Epithelial cell of prostate (primary cell): ENCODE data around the gene TUB.

Source experiments
- DNase-seq: peaks from one replicate; pipeline ENCODE4 v3.0.0-alpha.2; 2011; ENCODE audit warnings: low read depth, low spot score
- H3K27ac ChIP-seq: fragments of 450-650 bp; 2 replicates; pipeline ENCODE4 v1.5.1; 2017; ENCODE audit warnings: mild to moderate bottlenecking

Gene TUB

DNA sequence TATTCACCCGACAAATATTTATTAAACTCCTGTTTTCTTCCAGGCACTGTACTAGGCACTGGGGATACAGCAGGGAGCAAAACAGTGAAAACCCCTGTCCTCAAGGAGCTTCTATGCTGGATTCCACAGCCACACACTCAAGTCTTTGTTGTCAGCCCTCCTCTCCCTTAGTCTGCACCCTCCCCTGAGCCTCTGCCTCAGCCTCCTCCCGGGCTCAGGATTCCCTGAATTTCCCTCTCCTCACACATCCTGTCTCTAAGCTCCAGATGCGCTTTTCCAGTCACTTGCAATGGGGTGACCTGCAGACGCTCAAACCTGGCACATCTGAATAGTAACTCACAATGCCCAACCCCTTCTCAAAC lies 13.5 kb upstream of the TUB start:
- H3K27ac ChIP-seq, result no peak overlapping the region
- DNase-seq, result no peak

DNA sequence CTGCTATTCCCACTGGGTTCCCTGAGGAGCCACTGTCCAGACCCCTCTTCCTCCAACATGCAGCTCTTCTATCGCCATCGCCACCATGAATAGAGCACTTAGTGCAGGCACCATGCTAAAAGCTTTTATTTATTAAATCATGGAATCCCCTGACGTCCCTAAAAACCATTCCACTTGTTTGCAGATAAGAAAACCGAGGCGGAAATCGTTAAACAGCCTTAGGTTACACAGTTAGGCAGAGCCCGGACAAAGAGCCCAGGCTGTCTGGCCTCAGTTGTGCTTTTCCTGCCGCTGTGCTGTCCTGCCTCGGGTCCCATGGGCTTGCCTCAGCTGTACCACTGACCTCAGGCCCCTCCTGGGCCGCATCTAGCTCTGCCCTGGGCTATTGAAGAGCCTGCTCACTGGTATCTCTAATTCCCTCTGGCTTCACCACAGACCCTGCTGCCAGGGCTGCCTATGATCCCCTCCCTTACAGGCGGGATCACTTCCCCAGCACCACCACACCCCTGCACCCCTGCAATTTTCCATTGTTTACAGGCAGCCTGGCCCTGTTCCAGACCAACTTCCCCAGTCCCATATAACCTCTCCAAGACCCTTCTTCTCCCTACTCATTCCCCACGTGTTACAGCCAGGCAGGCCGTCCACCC lies 13.0 kb upstream of the TUB start:
- DNase-seq, result no peak
- H3K27ac ChIP-seq, result no peak overlapping the region

DNA sequence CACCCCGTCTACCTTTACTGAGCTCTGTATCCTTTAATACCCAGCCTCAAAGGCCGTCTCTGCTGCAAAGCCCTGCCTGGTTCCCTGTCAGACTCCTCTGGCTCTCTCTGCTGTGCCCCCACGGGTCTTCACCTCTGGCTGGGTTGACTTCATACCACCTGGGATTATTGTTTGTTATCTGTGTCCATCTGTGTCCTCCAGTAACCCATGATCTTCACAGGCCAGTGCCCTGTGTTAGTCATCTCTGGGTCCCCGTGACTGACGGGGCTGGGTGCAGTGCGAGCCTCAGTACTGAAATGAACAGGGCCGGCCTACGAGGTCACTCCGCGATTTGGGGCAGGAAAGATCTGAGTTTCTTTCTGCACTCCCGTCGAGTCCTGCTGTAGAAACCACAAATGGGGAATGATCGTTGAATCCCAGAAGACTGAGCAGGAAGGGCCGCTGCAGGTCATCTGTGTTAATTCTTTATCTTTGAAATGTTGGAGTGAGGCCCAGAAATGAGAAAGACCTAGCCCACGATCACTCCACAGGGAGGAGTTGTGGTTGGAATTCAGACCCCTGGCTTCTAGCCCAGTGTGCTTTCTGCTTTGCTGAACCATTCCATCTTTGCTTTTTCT lies 12.3 kb upstream of the TUB start:
- H3K27ac ChIP-seq, result no peak overlapping the region
- DNase-seq, result no peak

DNA sequence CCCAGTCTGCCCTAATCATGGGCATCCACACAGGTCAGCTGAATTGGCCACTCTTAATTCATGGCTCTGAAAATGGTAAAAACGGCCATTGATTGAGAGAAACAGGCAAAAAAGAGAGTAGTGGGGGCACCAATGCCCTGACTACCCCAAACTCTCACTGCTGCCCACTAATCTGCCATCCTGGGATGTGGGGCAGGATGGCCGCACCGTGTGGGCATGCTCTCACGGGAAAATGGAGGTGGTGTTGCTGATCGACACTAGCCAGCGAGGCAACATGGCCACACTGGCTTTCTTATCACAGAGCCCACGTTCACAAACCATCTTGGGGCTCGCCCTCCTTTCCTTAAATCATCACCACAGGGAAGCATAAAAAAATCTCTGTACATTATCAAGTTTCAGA lies 11.2 kb upstream of the TUB start:
- DNase-seq, result no peak
- no peak overlapping the region for H3K27ac ChIP-seq

DNA sequence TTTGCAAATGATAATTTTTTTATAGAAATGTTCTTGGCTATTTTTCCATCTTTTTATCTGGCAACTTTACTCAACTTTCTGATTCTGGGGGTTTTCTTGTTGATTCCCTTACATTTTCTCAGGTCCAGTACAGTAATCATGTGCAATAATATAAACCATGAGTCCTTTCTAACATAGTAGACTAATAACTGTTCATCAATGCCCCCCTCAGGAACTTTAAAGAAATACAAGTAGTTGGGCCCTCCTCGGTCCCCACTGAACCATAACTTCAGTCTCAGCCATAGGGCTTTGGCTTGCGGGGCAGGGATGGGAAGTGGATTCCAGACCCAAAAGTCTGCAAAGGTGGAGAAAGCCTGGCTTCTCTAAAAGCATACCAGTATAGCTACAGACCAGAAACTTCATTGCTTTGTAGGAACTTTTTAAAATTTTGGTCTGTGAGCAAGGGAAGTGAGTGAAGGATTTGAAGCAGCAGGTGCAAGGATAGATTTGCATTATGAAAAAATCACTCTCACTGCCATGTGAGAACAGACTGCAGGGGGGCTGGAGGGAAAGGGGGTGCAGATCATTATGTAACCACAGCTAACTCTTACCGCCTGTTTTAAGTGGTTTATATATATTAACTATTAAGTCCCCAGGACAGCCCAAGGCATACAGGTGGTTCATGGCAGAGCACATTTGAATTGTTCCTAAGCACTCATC lies 10.4 kb upstream of the TUB start:
- no peak for DNase-seq
- no peak overlapping the region for H3K27ac ChIP-seq

DNA sequence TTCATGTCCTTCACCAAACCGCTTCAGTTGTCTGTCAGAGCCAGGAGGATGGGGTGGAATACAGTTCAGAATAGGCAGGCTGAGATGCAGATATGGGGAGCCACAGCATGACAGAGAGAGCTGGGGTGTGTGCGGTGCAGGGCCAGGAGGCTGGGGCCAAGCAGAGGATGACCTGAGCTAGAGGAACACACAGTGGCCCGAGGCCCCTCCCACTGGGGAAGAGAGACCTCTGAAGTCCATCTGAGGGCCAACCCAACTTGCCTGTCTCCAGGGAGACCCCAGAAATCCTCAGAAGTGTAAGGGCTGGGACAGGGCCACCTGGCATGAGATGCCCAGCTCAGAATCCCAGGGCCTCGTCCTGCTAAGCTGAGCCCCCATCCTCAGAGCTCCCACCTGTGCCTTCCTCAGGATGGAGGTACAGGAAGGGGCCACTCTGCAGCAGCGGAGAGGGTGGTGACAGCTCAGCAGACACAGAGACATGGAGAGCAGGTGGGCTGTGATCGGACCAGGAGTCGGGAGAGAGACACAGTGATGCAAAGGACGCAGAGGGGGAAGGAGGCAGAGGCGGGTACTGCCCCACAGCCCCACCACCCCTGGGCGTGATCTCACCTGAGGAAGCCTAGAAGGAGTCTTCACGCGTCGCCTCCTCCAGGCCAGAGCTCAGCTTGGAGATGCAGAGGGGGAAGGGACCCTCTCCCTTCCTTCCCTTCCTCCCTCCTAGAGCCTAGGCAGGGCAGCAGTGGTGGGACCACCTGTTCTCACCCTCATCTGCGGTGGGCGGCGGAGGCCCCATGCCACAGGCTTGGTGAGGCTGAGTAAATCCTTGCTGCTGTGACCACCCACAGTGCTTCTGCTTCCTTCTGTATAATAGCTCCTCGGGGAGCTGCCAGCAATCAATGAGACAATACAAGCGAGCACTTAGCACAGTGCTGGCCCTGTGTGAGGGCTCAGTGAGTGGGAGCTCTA lies 9.1 kb upstream of the TUB start:
- no peak for DNase-seq
- no peak overlapping the region for H3K27ac ChIP-seq

DNA sequence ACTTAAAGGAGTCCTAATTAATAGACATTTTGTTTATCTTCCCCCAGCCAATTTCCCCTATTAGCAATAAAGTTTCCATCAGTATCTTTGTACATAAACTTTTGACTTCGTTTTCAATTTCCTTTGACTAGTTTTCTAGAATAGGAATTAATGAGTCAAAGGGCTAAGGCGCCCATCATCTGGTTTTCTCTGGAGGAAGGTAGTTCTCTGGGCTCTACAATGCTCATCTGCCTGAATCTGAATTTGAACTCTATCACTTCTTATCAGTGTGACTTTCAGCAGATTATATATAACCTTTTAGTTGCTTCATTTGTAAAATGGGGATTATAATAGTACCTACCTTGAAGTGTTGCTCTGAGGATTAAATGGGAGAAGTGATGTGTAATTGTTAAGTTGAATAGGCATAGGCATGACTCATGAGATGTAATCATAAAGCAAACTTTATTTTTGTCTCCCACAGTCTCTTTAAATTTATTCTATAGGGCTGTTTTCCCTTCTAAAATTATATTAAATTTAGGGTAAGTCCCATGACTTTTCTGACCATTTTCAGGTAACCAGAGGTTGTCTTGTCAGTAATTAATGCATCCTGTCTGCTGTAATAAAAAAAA lies 5.8 kb upstream of the TUB start:
- DNase-seq, result no peak
- no peak overlapping the region for H3K27ac ChIP-seq

DNA sequence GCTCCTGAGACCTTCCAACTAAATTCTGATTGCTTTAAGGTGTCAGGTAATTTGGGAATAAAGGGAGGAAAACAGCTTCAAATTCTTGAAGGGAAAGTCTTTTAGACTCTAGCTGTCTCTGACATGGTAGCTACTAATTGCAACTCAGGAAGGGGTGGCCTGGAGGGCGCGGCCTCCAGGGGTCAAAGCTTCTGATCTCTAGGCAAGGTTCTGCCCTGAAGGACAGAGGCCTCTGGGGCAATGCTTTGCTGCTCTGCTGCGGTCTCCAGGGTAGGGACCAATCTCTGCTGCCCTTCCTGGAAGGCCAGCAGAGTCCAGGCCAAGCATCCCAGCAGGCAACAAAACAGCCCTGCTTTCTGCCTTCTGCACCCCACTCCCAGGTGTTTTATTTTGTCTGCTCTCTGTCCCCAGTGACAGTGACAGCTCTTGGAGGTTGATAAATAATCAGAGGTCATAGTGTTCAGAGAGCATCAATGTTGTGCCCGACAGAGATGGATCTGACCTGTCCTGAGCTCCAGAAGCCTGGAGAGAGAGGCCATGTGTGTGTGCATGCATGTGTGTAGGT lies 1.8 kb upstream of the TUB start:
- DNase-seq, result no peak
- no peak overlapping the region for H3K27ac ChIP-seq

DNA sequence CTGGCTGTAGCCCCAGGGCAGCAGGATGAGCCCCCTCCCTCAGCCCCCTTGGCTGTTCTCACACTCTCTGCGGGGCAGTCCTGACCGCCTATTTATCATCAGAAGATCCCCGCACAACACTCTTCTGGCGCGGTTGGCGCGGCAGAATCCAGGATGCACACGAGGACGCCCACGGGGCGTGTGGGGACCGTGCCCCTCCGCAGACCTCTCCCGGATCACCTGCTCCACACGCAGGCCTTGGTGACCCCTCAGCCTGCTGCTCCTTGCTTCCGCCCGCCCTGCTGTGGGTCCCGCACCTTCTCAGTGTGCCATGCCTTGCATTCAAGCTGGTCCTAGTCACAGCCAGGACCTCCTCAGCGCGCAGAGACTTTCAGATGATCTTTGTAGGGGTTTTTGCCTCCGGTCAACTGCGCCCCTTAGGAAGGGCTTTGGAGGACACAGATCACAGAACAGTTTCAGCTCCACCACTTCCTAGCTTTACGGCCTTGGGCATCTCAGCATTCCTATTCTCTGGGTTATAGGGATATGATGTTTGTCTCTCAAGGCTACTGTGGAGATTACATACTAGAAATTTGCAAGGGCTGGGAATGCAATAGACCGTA lies 841 bp upstream of the TUB start:
- no peak for DNase-seq
- H3K27ac ChIP-seq, result no peak overlapping the region

DNA sequence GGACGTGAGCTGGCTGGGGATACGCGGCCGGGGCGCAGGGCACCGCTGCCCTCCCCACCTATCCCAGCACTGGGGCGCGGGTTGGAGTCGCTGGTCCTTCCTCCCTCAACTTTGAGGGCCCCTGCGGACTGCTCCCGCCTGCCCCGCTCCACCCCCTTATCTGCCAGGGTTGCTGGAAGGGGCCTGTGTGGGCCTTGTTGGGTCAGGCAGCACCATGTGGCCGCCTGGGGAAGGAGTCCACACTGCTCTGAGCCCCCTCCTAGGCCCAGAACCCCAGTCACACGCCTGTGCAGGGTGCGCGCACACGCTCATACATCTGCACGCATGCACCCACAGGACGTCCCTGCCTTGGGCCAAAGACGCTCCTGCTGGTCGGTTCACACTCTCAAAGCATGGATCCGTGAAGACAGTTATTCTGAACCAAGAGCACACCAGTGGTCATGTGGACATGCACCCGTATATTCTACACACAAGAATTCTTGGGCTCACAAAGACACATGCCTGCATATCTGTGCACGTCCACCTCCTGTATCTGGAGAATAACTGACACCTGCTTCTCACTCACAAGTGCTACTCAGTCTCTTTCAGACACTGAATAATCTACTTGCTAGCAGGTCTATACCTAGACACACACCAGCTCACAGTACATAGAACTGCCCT lies 710 bp downstream of the TUB start:
- no peak for DNase-seq
- no peak overlapping the region for H3K27ac ChIP-seq

DNA sequence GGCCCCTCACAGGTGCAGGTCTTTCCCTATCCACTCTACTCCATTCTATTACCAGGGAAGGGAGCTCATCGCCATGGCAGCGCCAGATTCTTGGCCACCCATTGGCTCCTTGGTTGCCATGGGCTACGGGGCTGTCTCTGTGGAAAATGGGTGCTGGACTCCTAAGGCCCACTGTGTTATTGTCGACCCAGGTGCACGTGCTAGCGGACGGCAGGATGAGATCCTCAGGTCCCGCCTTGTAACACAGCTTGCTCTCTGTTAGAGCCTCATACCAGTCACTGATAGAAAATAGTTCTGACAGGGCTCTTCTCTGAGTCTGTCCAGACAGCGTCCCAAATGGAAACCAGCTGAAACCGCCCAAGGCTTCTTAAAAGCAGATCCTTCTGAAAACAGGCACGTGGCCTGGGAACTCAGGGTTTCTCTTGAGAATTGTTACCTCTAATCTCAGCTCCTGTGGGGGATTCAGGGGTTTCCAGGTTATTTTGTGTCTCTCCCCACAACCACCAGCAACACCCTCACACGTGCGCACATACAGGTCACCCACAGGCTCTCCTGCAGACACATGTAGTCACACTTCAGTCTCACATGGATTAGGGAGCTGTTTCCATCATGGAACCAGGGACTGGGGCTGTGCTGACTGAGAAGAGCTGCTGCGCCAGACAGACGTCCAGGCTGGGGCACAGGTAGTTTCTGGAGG lies 1.5 kb downstream of the TUB start:
- no peak overlapping the region for H3K27ac ChIP-seq
- no peak for DNase-seq

DNA sequence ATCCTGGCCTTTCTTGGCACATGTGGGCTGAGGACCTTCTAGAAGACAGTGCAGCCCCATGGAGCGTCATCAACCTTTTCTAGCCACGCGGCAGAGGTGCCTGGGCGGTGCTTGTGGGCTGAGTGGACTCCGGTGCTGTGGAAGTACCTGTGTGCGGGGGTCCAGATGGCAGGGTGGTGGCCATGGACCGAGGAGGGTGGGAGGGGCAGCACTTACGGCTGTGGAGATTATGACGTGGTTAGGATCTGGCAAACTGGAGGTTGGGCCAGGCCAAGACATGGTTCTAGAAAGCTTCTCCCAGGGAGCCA lies 2.0 kb downstream of the TUB start:
- DNase-seq, result no peak
- H3K27ac ChIP-seq, result no peak overlapping the region

DNA sequence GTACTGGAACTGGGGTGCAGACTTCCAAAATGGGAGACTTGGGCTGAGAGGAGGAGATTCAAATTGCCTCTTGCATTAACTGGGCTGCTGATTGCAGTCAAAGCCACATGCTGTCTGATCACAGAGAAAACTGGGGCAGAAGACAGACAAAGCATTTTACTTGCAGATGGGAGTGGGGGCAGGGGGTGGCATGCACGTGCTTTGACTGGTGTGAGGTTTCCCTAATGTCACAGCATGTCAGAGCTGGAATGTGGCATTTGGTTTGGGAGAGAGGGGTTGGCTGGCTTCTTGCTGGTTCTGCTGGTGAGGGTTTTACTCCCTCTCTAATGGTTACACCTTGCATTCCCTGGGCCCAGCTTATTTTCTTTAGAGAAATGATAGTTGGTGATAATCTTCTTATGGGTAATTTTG lies 2.9 kb downstream of the TUB start:
- H3K27ac ChIP-seq, result no peak overlapping the region
- no peak for DNase-seq

DNA sequence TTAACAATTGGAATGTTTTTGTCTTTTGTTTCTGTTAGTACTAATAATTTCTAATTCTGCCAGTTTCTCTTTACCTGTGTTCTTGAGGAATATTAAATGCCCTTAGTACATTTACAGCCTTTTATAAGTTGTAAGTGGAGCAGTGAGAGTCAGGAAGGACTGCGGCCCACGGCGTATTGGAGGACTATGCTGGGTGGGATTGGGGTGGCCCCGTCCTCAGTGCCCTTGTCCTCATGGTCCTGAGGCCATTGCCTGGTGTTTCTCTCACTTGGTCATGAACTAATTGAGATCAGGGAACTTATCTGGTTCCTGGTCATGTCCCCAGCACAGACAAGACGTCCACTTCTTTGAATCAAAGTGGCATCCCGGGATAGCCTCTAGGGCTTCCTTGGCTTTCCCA lies 3.3 kb downstream of the TUB start:
- DNase-seq, result no peak
- H3K27ac ChIP-seq, result no peak overlapping the region

DNA sequence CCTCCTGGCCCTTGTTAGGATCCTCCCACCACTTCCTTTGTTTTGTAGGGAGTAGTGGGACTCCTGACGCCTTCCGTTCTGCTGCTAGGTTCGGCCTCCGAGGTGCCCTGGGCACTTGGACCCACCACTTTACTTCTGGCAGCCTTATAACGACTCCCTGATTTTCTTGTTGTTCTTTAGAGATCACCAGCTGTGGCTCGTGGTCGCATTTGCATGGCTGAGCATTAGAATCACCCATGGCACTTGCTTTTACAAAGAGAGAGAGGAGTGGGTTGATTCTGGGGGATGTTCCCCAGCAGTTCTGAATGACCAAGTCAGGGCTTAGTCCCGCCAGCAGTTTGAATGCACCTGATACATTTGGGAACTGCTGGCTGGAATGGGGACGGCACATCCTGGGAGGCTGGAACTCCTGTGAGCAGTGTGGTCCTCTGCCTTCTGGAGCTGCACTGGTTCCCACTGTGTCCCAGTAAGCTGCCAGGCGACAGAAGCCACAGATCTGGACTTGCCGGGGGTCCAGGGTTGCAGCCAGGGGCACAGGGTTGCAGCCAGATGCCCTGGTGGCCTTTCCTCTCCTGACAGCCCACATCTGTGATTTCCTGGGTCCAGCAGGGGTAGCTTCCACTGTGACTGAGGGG lies 4.1 kb downstream of the TUB start:
- DNase-seq, result no peak
- H3K27ac ChIP-seq, result no peak overlapping the region

DNA sequence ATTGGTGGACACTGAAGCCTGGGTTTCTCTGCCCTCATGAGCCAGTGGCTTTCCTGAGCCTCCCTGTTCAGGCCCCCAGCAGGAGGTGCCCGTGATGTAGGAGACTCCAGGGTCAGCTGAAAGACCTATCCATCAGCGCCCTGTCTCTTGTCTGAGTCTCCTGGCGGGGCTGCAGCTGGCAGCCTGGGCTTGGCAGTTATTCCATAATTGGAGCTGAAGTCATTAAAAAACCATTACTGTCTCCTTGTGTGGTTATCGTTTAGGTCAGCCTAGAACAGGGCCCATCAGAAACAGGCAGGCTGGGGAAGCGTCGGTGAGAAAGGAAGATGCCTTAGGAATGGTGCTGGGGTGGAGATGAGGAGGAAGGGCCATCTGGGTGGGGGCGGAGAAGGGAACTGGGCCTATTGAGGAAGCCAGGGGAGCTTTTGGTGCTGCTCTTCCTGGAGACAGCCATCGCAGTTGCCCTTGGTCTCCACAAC lies 5.0 kb downstream of the TUB start:
- DNase-seq, result no peak

DNA sequence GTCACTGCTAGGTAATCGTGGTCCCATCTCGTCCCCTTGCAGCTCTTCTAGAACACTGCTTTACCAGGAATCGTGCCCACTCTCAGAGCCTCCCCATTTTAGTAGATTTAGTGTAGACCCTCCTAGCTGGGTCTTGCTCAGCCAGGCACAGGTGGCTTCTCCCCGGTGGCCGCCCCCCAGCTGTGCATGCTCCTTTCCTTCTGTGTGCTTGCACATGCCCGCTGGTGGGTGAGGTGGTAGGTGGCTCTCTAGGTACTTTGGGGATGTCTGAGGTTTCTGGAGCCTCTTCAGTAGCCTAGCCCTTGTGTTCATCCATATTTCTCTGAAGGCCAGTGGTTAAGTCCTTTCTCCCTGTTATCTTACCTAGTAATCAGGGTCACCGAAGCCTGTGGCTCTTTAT lies 5.6 kb downstream of the TUB start:
- no peak overlapping the region for H3K27ac ChIP-seq
- no peak for DNase-seq

More for the DNA sequence above, 5.0 kb downstream of the TUB start:
- no peak overlapping the region for H3K27ac ChIP-seq

DNA sequence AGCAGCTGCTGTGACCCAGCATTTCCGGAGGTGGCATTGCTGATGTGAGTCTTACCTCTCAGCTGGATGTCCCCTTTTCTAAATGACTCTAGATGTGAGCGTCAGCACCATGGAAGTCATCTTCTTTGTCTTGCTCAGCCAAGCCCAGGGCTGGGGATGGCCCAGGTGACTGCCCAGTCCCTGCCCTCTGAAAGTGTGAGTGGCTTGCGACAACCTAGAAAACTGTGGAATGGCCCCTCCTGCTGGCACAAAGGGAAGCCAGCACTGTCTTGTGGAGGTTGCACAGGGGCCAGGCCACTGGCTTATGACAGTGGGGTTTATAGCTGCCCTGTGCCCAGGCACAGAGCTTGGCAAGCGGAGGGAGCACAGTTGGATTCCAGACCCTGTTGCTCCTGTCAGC lies 6.2 kb downstream of the TUB start:
- H3K27ac ChIP-seq, result no peak overlapping the region
- DNase-seq, result no peak
